Activated CD4-positive, alpha-beta T cell treated with anti-CD3 and anti-CD28 coated beads, Interleukin-2, amount 50 U/mL, for 48 hours (primary cell): ENCODE results near the gene UTP11.
A peak's percentile ranks its signal among the peaks of the same experiment; 100 is the strongest.
"Not testable (repeated sequence)": the region's sequence is repeated elsewhere in the genome, so short reads cannot be mapped to it uniquely, and the experiment has no call there.

ENCODE experiments used
- DNase-seq, 2 experiments: peaks; one replicate each; pipeline ENCODE4 v3.0.0-alpha.2; 2020

The UTP11 gene

DNA sequence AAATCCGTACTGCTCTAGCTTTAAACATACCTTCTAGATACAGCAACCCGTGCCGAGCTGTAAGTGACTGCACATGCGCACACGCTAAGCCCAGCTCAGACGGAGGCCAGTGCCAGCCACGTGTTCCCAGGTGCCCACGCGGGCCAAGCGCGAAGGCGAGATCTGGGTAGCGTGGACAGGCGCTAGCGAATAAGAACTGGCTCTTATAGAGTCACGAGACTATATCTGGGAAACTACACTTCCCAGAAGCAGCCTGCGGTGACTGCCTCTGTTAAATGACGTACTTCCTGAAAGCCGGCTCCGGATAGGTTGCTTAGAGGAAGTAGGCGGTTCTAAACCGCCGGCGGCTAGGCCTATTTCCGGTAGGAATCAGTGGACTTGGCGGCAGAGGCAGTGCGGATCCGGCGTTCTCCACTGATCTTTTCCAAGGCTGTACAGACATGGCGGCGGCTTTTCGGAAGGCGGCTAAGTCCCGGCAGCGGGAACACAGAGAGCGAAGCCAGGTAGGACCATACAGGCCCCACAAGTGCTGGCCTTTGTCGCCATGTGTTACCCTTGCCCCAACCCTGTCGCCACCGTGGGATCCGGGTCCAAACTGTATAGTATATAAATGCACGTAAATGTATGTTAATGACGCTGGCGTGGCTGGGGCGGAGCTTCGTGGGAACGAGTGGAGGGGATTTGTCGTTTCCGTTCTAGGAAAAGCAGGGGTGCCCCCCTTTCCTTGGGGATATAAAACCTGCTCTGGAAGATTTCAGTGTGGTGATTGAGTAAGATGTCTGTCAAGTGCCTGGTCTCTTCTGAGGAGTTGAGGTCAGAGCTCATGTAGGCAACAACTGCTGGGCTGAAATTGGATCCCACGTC is at the start of gene UTP11:
TSS of gene UTP11 (plus strand) at position 372 of the 864 bp plus-strand sequence. CDS start at position 441, 69 bp downstream.
- peak; percentile 85 to 88 for DNase-seq

DNA sequence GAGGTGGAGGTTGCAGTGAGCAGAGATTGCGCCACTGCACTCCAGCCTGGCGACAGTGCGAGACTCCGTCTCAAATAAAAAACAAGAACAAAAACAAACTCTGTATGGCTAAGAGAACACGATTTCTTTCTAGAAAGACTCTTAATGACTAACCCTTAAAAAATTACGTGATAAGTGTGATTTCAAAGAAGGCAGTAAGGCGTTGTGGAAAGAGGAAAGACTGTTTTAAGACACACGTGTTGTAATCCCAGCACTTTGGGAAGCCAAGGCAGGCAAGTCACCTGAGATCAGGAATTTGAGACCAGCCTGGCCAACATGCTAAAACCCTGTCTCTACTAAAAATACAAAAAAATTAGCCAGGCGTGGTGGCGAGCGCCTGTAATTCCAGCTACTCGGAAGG is 48.4 kb upstream of the UTP11 start:
- DNase-seq: not testable (repeated sequence)

DNA sequence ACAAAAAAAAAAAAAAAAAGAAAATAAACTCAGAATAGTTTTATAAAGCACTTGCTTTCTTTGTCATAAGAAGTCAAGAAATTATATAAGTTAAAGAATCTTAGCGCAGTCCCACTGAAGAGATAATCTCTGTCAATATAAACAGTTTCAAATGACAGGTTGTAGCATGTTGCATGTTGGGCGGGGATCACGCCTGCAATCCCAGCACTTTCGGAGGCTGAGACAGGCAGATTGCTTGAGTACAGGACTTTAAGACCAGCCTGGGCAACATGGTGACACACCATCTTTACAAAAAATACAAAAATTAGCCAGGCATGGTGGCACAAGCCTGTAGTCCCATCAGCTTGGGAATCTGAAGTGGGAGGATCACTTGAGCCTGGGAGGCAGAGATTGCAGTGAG is 47.2 kb upstream of the UTP11 start:
- DNase-seq: no peak

DNA sequence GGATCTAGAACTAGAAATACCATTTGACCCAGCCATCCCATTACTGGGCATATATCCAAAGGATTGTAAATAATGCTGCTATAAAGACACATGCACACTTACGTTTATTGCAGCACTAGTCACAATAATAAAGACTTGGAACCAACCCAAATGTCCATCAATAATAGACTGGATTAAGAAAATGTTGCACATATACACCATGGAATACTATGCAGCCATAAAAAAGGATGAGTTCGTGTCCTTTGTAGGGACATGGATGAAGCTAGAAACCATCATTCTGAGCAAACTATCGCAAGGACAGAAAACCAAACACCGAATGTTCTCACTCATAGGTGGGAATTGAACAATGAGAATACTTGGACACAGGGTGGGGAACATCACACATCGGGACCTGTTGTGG is 38.9 kb upstream of the UTP11 start:
- DNase-seq: not testable (repeated sequence)

DNA sequence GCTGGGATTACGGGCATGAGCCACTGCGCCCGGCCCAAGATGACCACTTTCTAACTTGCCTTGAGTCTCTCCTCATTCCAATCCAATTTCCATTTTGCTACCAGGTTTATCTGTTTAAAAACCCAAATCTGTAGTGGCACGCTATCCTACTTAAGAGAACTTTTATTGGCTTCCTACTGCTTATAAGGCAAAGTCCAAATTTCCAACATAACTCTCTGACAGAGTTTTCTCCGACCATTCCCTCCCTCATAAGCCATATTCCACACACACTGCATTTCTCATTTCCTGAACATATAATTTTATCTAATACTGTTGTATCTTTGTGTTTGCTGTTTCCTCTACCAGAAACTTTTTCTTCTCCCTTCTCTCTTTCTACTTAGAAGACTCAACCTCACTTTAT is 38.0 kb upstream of the UTP11 start:
- no peak for DNase-seq

DNA sequence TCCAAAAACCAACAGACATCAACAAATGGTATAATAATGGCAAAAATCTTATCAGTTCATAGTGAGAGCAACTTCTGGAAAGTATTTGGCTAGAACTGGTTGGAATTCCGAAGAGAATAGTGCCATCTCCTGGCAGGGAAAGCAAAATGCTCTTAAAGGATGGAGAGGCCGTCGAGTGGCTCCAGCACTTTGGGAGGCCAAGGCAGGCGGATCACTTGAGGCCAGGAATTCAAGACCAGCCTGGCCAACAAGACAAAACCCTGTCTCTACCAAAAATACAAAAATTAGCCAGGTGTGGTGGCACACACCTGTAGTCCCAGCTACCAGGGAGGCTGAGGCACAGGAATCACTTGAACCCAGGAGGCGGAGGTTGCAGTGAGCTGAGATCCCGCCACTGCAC is 37.5 kb upstream of the UTP11 start:
- not testable (repeated sequence) for DNase-seq

DNA sequence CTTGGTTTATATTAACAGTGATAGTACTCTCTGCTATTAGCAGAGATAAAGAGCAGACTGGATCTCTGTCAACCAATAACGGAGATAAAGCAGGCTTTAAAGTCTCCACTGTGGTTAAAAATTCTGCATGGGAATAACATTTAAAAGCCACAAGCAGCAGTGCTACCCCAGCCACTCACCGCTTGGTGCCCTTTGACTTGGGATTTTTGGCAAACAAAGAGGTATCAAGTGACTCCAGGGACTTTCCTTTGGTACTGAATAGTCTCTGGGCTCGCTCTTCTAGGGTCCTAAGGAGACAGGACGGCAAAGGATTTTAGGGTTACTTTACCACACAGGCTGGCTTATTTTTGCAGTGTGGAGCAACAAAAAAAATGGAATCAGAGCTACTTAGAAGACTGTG is 34.0 kb upstream of the UTP11 start:
- no peak for DNase-seq

- DNase-seq: no peak
Measured at GRCh38 chr1:37983546-37983945, 29.0 kb upstream of the UTP11 start.

- no peak for DNase-seq
Measured at GRCh38 chr1:37987679-37988078, 24.9 kb upstream of the UTP11 start.

GRCh38 chr1:37989361-37989930 is 23.1 kb upstream of the UTP11 start:
- peak; percentile 41 to 49 for DNase-seq

GRCh38 chr1:37994886-37995566 is 17.5 kb upstream of the UTP11 start:
- no peak for DNase-seq

- DNase-seq: peak; percentile 65 to 72
Measured at GRCh38 chr1:37995751-37996345, 16.7 kb upstream of the UTP11 start.

GRCh38 chr1:37997256-37998088 is 15.1 kb upstream of the UTP11 start:
- DNase-seq: no peak

- DNase-seq: no peak
Measured at GRCh38 chr1:37998089-37998808, 14.3 kb upstream of the UTP11 start.

GRCh38 chr1:37998913-37999429 is 13.6 kb upstream of the UTP11 start:
- DNase-seq: no peak

DNA sequence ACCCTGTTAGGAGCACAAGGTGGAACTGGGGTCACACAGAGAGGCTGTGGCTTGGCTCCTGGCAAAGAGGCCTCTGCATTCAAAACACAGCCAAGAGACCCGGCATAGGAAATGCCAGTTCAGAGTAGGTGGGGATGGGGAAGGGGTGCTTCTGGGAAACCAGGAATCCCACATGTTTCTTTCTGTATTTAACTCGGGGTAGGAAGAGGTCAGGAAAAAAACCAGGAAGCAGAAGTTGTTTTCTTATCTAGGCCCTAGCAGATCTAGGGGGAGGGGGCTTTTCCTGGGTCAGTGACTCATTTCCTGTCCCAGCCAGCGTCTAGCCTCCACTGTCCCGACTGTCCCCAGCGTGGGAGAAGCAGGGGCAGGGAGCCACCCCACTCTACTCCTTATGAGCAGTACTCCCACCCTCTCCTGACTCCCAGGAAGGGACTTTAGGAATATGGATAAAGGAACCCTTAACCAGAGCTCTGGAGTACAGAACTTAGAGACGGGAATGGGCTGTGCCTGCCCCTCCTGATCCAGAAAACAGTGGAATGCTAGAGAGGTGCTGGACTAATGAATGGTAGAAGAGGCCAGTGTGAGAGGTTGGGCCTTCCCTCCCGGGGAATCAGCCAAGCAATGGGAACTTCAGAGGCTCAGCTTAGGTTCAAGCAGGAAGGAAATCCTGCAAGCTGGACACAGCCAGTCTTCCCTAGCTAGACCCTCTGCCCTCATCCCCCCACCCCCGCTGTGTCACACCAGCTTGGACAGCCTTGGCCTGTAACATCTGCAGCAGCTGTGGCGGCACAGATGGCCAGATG is 12.9 kb upstream of the UTP11 start:
- peak in 1 of 2 experiments; percentile 36 for DNase-seq

- DNase-seq: no peak
Measured at GRCh38 chr1:38000233-38000528, 12.4 kb upstream of the UTP11 start.

DNA sequence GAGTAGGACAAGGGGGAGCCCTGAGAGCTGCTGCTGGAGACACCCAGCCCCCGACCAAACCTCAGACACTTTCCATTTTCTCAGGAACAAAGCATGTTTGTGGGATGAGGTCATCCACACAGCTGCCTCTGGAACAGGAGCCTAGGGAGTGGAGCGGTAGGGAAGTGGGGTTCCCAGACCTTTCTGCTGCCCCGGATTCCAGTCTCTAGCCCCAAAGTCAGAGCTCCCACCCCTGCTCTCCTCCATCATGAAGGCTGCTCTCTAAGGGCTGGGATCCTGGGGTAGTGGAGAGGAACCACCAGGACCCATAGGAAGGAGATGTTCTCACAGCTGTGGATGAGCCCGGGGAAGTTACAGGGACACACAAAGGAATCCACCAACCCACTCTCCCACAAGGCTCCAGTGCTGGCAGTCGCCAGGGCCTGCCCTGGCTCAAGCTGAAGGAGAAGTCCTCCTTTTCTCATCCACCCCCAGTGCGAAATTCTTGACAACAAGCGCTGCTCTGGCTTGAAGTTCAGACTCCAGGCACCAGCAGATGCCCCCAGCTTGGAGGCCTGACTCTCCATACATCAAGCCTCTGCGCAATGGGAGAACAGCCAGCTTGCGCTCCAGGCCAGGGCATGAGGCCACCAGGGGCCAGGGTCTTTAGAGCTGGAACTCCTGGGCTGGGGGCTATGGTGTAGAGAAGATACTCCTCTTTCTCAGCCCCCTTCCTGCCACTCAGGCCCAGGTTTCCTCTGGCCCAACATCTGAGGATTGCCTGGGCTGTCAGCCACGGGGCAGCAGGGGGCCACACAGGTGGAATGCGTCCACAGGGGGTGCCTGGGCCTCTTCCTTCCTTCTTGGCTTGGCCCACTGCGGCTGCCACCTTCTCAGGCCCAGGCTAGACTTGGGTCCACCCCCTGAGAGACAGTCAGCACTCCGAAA is 11.7 kb upstream of the UTP11 start:
- DNase-seq: no peak
